Kidney epithelial cell (primary cell): Measurements from ENCODE around the gene ANKRD10. TPM values are rescaled to one million over a fixed set of nuclear protein-coding genes. Genes with fewer than 3 reads are reported as not detected.

Experiments used
- DNase-seq: peaks from one replicate; pipeline ENCODE4 v3.0.0-alpha.2; 2010; ENCODE audit warnings: low read depth
- H3K27me3 ChIP-seq: 2 replicates; pipeline ENCODE4 v1.6.0; 2011; ENCODE audit warnings: low read length; ENCODE audit not compliant: control insufficient read depth, insufficient read depth
- H3K36me3 ChIP-seq: 2 replicates; pipeline ENCODE4 v1.5.1; 2011; ENCODE audit warnings: low read length; ENCODE audit not compliant: control insufficient read depth, insufficient read depth
- H3K4me3 ChIP-seq: 2 replicates; pipeline ENCODE4 v1.5.1; 2011; ENCODE audit warnings: low read depth, mild to moderate bottlenecking, control low read depth, low read length
- CTCF ChIP-seq: IDR thresholded peaks from 2 replicates; pipeline ENCODE4 v1.5.1; 2011; ENCODE audit warnings: mild to moderate bottlenecking, moderate library complexity, low read length, control low read depth, inconsistent platforms; ENCODE audit not compliant: insufficient read depth, poor library complexity, severe bottlenecking
- total RNA-seq: library from RNA; depleted of rRNA; stranded (reverse); fragments of >200 nt; gene quantifications from 2 replicates; pipeline ENCODE4 v1.2.3, GENCODE V29; 2015

Gene ANKRD10
- total RNA-seq, 1 donor from 2014 or later, result 72.4 TPM

DNA sequence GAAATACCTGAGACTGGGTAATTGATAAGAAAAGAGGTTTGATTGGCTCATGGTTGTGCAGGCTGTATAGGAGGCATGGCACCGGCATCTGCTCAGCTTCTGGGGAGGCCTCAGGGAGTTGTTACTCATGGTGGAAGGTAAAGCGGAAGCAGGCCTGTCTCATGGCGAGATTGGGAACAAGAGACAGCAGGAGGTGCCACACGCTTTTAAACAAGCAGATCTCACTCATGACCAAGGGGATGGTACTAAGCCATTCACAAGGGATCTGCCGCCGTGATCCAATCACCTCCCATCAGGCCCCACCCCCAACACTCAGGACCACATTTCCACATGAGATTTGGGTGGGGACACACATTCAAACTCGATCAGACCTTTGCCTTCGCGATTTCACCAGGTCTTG, 86.2 kb downstream of the ANKRD10 start:
- TF ChIP-seq CTCF, result no peak
- Histone ChIP-seq H3K27me3 (peaks cover 9% of the 10 kb centered on the region), H3K36me3 (no peaks in the 10 kb centered on the region), H3K4me3 (no peak overlapping the region)
- DNase-seq, result no peak

Other genes with a start within 250 kb of the ANKRD10 start
- 66.7 and 73.6 TPM in 2 replicates for gene CARS2, start 209.0 kb downstream of the ANKRD10 start, total RNA-seq
- 12.6 and 14.7 TPM in 2 replicates for gene ING1, start 201.4 kb downstream of the ANKRD10 start, total RNA-seq
- 32.4 and 34.1 TPM in 2 replicates for gene ARHGEF7, start 200.2 kb upstream of the ANKRD10 start, total RNA-seq